Mucosa of descending colon (tissue), 3 donors: ENCODE measurements around the gene ALG2. TPM values are rescaled to one million over a fixed set of nuclear protein-coding genes. Genes with fewer than 3 reads are reported as not detected.

Experiments used
- ATAC-seq: fragments of 200-7000 bp; cut with Tn5 transposase; one replicate; pipeline ENCODE4 v1.9.1; 2020; ENCODE audit warnings: mild to moderate bottlenecking, moderate library complexity
- DNase-seq, 3 donors: peaks; one replicate each; pipeline ENCODE4 v3.0.0-alpha.2; 2020
- H3K36me3 ChIP-seq: fragments of 200-600 bp; one replicate; pipeline ENCODE4 v1.8.0; 2021; ENCODE audit warnings: low read depth, mild to moderate bottlenecking
- H3K4me1 ChIP-seq: fragments of 200-600 bp; one replicate; pipeline ENCODE4 v1.8.0; 2021; ENCODE audit warnings: low read depth, mild to moderate bottlenecking
- H3K4me3 ChIP-seq: fragments of 200-600 bp; one replicate; pipeline ENCODE4 v1.8.0; 2021; ENCODE audit warnings: mild to moderate bottlenecking
- H3K9me3 ChIP-seq: fragments of 200-600 bp; one replicate; pipeline ENCODE4 v1.8.0; 2021; ENCODE audit warnings: mild to moderate bottlenecking
- intact Hi-C, 2 donors: fragments of 100-400 bp; cut with DNase I in 1 of 2; cut with micrococcal nuclease in 1 of 2; formaldehyde crosslinking; loops; one replicate each; pipeline versions ENCODE4 v1.11.0 to v1.11.1; 2022; cut with DNase I, micrococcal nuclease
- total RNA-seq, 3 donors: library from RNA; stranded (reverse); fragmentation: NEBNext Ultra II Directional in 2 of 3; extraction: Animal tissue kit (Norgen Biotek cat#: 25700) in 2 of 3; gene quantifications; one replicate each; pipeline versions ENCODE4 v1.2.1 to v1.2.4, GENCODE V29; 2021 to 2023
- TF ChIP-seq, protein P1 (sequence below): fragments of 200-600 bp; IDR thresholded peaks from one replicate; pipeline ENCODE4 v1.8.0; 2022; ENCODE audit warnings: antibody characterized with exemption, mild to moderate bottlenecking
- donor health status: DM: no; HTN: no; CAD: no; lungs with moderate emphysema.
- donor health status: DM: no; HTN: no; CAD: no.
- donor health status: DM: no; HTN: yes; CAD: no.

Gene ALG2
- total RNA-seq, 3 donors from 2014 or later, result 27.0 to 30.5 (median 30.0) TPM

DNA sequence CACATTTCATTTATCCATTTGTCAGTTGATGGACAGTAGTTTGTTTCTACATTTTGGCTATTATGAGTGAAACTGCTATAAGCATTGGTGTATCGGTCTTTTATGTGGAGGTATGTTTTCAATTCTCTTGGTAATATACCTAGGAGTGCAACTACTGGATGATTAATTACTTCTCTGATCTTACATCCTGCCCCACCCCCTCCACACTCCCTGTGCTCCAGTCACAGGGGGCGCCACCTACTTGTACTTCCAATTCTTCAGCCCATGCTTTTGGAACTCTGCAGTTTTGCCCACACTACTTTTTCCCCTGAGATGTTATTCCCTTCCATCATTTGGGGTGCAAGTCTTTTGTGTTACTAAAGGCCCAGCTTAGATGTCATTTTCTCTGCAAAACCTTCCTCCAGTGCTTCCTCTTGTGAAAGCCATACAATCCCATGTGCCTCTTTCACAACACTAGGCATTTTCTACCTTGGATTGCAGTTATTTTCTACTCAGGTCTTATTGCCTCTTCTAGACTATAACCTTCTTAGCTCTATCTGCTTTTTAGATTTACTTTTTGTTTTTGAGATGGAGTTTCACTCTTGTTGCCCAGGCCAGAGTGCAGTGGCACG lies 42.4 kb upstream of the ALG2 start:
- ATAC-seq, result no peak
- intact Hi-C loops, result no loop called here
- no peaks in the 10 kb centered on the region for H3K9me3 ChIP-seq
- no peak overlapping the region for H3K4me3 ChIP-seq
- TF ChIP-seq, protein P1, sequence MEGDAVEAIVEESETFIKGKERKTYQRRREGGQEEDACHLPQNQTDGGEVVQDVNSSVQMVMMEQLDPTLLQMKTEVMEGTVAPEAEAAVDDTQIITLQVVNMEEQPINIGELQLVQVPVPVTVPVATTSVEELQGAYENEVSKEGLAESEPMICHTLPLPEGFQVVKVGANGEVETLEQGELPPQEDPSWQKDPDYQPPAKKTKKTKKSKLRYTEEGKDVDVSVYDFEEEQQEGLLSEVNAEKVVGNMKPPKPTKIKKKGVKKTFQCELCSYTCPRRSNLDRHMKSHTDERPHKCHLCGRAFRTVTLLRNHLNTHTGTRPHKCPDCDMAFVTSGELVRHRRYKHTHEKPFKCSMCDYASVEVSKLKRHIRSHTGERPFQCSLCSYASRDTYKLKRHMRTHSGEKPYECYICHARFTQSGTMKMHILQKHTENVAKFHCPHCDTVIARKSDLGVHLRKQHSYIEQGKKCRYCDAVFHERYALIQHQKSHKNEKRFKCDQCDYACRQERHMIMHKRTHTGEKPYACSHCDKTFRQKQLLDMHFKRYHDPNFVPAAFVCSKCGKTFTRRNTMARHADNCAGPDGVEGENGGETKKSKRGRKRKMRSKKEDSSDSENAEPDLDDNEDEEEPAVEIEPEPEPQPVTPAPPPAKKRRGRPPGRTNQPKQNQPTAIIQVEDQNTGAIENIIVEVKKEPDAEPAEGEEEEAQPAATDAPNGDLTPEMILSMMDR, result no peak
- H3K4me1 ChIP-seq, result no peaks in the 10 kb centered on the region
- no peak for DNase-seq
- no peaks in the 10 kb centered on the region for H3K36me3 ChIP-seq

DNA sequence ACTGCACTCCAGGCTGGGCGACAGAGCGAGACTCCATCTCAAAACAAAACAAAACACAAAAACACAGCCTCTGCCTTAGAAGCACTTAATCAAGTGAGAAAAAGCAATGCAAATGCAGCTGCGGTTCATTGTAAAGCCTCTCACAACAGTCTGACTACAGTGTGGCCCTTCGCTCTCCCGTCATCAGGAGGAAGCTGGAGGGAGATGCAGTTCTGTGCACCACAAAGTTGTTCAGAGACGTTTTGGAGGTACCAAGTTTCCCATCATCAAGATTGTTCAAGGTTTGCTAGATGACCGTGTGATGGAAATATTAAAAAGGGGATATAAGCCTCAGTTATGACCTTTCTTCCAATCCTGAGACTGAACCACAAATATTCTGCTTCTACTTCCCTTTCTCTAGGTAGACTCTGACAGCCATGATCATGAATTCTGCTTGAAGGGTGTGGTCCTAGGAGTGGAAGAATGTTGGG lies 41.2 kb upstream of the ALG2 start:
- Histone ChIP-seq H3K36me3 (no peaks in the 10 kb centered on the region), H3K4me1 (no peaks in the 10 kb centered on the region), H3K9me3 (no peaks in the 10 kb centered on the region), H3K4me3 (no peak overlapping the region)
- ATAC-seq (no peak), DNase-seq (no peak)
- intact Hi-C loops, result no loop called here
- TF ChIP-seq, protein P1, result no peak

DNA sequence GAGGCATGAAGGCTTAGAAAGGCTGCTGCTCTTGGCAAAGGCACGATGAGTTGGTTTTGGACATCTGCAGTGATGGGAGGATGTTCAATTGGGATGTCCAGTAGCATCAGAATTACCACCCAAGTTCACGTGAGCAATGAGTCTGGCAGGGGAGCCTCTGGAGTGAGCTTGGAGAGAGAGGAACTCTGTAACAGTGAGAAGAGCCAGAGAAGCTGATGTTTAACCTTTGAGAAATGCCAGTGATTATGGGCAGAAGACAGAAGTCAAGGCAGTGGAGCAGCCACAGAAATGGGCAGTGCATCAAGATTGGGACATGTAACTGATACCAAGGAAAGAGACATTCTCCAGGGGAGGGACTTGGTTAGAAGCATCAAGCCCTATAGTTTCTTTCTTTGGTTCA lies 40.2 kb upstream of the ALG2 start:
- H3K36me3 ChIP-seq, result no peaks in the 10 kb centered on the region
- ATAC-seq (no peak), DNase-seq (no peak)
- H3K9me3 ChIP-seq, result no peaks in the 10 kb centered on the region
- intact Hi-C loops, result no loop called here
- TF ChIP-seq, protein P1, result no peak
- no peaks in the 10 kb centered on the region for H3K4me1 ChIP-seq
- H3K4me3 ChIP-seq, result no peak overlapping the region

DNA sequence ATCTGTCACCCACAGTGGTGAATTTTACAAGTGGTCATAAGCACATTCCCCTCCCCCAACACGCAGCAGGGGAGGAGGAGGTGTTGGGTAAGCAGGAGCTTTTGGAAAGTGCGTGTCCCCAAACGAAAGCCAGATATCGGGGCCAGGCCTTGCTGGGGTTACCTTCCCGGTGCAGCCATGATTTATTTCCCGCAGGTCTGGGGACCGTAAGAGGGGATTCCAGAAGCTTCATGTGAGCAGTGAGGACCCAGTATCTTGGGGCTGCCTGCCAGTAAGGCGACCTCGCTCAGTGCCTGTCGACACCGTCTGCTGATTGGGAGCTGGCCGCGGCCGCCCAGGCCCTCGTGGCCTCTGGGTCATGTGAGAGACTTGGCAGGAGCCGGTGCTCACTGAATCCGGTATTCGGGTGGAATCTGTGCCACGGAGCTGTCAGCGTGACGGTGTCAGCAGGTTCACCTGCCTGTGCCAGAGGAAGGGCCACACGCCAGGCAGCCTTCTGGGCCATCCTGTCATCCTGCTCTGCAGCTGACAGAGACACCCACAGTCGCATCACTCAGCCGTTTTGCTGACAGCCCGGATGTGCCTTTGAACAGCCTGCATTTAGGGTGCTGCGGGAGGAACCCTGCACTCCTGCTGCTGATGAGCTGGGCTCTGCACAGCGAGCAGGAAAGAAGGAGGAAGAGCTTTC lies 37.6 kb upstream of the ALG2 start:
- TF ChIP-seq, protein P1, result no peak
- Histone ChIP-seq H3K4me3 (no peak overlapping the region), H3K9me3 (no peaks in the 10 kb centered on the region), H3K36me3 (no peaks in the 10 kb centered on the region), H3K4me1 (no peaks in the 10 kb centered on the region)
- intact Hi-C loops, result no loop called here
- DNase-seq (peak; percentile 42 to 66 (median 59)), ATAC-seq (peak; percentile 73)

DNA sequence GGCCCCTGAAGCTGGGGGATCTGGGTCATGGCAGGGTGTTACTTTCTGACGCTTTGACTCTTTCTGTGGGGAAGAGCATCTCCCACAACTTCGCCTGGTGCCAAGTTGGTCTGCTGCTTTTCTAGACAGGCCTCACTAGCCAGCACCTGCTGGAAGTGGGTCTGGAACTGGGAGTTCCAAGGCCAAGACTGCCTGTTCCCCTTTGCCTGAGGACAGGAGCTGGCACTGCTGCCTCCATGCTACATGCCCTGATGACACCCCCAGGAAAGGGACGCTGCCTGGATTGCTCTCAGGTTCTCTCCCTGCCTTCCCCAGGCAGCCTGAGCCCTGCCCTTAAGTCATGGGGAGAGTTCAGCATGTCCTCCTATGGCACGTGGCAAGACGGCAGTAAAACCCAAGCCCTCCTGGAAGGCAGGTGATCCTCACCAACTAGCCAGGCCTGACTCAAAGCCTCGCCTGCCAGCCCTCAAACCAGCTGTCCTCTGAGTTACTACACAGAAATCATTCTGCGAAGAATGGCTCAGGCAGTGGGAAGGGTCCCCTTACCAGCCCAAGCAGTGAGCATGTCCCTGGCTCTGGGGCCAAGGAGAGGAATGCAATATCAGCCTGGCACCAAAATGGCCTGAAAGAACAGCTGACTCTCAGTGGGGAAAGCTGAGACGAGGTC lies 36.1 kb upstream of the ALG2 start:
- H3K36me3 ChIP-seq, result no peaks in the 10 kb centered on the region
- H3K9me3 ChIP-seq, result no peaks in the 10 kb centered on the region
- TF ChIP-seq, protein P1, result no peak
- H3K4me1 ChIP-seq, result no peaks in the 10 kb centered on the region
- intact Hi-C loops, result no loop called here
- no peak for DNase-seq
- no peak for ATAC-seq
- H3K4me3 ChIP-seq, result no peak overlapping the region
